Measurements from ENCODE around the gene CALCB.

Gene CALCB

GRCh38 chr11:15118431-15118830, 45.0 kb downstream of the CALCB start:
- no peak for DNase-seq (ENCODE audit: low read depth in 2 of 2)

- no peak for DNase-seq (ENCODE audit: low read depth in 2 of 2)
These were observed 46.0 kb downstream of the CALCB start for GRCh38 chr11:15119352-15119751.

GRCh38 chr11:15119826-15120225, 46.4 kb downstream of the CALCB start:
- DNase-seq (ENCODE audit: low read depth in 2 of 2), result no peak

- no peak for DNase-seq (ENCODE audit: low read depth in 2 of 2)
These were observed 50.5 kb downstream of the CALCB start for GRCh38 chr11:15123849-15124248.

GRCh38 chr11:15124528-15124927, 51.1 kb downstream of the CALCB start:
- no peak for DNase-seq (ENCODE audit: low read depth in 2 of 2)

GRCh38 chr11:15127341-15127740, 53.9 kb downstream of the CALCB start:
- no peak for DNase-seq (ENCODE audit: low read depth in 2 of 2)
